GM21447 (cell line): Measurements from ENCODE around the gene POLN.

ENCODE experiments used
- ATAC-seq: cut with Tn5 transposase; IDR thresholded peaks from one replicate; pipeline ENCODE4 v1.9.1; 2021; ENCODE audit not compliant: unreplicated experiment

Gene POLN

GRCh38 chr4:2252530-2253091 lies 10.7 kb upstream of the POLN start:
- ATAC-seq = no peak

GRCh38 chr4:2251795-2252529 lies 10.0 kb upstream of the POLN start:
- ATAC-seq = no peak

- ATAC-seq = no peak
Observed at GRCh38 chr4:2251073-2251794, 9.3 kb upstream of the POLN start.

GRCh38 chr4:2250357-2251072 lies 8.6 kb upstream of the POLN start:
- no peak for ATAC-seq

DNA sequence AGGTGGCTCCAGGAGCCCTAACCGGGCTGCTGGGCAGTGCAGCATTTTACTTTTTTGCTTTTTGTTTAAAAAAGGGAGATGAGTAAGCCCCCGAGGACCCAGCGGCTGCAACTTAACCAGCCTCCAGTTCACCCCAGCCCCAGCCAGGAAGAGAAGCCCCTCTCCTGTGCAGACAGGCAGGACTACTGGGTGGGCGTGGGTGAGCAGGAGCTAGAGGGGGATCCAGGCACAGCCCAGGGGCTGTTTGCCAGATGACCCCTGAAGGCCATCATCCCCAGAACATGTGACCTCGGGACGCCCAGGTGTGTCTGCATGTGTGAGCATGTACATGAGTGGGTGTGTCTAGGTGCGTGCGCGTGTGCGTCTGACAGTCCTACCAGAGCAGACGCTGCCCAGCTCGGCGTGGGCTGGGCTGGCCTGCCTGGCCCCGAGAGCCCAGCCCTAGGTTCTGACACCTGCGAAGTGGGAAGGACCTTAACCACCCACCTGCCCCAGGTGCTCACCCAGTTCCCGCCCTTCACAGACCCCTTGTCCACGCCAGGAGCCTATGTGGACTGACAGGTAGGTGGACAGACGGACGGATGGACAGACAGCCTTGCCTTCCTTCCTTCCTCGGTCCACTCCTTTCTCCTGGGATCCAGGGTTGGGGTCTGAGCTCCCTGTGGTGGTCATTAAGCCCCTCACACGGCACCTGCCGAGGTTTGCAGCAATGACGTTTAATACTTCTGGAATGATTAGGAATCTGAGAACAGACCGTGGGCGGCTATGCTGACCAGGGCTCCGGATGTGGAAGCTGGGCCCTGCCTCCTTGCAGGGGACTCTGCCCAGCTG lies 7.8 kb upstream of the POLN start:
- no peak for ATAC-seq

- no peak for ATAC-seq
Observed at GRCh38 chr4:2248821-2249261, 6.9 kb upstream of the POLN start.

- no peak for ATAC-seq
Observed at GRCh38 chr4:2248044-2248780, 6.3 kb upstream of the POLN start.

GRCh38 chr4:2247128-2248043 lies 5.5 kb upstream of the POLN start:
- no peak for ATAC-seq

DNA sequence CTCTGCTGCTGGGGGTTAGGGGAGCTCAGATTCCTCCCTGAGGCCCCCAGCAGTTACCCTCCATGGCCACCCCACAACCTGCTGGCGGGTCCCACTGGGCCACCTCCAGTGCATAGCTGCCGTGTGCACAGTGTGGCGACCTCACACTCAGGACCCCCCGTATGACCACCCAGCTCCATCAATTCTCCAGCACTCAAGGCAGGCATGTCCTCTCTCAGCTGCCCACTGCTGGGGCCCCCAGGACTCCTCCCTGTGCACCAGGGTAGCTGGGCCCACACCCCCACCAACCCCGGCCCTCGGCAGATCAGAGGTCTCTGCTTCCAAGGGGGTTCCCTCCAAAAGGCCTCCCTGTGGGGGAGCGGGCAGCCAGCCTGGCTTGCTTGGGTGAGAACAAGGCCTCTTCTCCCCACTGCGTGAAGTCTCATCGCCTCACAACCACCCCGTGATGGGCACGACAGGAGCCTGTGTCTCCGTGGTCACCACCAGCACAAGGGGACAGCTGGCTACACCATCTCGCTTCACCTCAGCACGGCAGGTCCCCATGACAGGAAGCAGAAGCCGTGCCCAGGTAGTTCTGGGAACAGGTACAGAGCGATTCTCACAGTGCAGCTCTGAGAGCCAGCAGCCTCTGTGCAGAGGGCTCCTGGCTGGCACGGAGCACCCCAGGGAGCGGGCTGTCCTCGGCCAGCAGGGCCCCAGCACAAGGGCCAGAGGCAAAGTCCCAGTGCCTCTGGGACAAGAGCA lies 4.6 kb upstream of the POLN start:
- no peak for ATAC-seq

GRCh38 chr4:2245787-2246275 lies 3.9 kb upstream of the POLN start:
- ATAC-seq = no peak

DNA sequence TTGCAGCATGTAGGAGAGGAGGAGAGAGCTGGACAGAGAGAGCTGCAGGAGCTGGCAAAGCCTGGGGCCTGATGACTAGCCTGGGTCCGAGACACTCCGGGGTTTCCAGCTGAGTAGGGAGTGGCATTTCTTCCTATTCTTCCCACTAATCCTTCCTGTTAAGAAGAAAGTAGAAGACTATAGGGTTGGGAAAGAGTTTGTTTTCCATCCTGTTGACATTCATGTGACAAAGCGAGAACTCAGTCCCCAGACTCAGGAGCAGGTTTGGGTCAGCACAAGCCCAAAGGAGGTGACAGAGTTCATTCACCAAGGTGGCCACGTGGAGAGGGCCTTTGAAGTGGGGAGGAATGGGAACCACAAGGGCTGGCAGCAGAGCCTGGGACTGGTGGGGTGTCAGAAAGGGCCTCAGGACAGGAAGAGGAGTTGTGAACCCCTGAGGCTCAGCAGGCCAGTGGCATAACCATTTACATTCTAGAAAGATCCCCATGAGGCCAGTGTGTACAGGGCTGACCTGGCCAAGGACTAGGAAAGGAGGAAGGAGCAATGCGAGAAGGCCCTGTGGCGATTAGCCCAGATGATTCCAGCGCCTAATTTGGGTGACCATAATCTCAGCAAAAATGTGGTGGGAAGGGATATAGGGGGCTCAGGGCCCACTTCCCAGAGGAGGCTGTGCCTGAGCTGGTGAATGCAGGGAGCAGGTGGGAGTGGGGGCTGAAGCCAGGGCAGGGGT lies 3.3 kb upstream of the POLN start:
- ATAC-seq = no peak

- ATAC-seq = no peak
Observed at GRCh38 chr4:2243681-2244380, 1.9 kb upstream of the POLN start.

DNA sequence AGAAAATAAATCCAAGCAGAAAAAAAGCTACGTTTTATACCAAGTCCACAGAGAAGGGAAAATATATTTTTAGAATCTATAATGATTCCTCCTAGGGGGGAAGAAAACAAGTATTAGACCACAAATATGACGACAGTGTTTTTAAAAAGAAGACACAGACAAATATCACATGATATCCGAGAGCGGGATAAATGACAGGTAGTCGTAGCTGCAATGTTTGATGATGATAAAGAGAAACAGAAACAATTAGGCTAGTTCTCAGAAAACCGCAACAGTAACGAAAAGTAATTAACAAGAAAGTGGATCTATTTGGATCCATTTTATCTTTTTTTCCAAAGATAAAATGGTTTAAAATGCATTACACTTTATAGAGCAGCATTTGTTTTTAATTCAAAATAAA lies 918 bp downstream of the POLN start:
- no peak for ATAC-seq

DNA sequence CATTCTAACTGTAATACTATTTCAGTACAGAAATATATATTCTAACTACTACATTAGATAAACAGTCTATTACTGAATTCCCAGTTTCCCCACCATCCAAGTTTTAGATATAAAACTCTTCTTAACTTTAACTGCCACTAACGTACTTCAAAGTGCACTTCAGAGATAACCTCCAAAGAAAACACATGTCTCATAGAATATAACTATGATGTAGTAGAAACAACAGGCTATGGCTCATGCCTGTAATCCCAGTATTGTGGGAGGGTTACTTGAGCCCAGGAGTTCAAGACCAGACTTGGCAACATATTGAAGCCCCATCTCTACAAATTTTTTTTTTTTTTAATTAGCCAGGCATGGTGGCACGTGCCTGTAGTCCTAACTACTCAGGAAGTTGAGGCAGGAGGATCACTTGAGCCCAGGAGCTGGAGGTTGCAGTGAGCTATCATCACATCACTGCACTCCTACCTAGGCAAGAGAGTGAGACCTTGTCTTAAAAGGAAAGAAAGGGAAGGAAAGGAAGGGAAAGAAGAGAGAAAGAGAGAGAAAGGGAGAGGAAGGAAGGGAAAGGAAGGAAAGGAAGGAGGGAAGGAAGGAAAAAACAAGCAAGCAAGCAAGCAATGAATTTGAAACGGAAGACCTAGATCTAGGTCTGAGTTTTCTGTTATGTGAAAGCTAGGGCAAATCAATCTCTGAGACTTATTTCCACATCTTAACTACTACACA lies 4.8 kb downstream of the POLN start:
- ATAC-seq = no peak

DNA sequence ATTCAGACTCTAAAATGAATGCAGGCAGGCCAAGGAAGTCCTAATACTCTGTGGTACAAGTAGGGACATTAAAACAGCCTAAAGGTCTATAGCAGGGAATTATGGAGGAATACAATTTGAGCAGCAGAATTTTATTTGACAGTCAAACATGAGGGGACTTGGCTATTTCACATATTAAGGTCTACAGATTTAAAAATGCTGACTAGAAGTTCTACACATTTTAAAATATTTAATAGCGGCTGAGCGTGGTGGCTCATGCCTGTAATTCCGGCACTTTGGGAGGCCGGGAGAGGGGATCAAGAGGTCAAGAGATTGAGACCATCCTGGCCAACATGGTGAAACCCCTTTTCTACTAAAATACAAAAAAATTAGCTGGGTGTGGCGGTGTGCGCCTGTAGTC lies 10.8 kb downstream of the POLN start:
- ATAC-seq = no peak

GRCh38 chr4:2226261-2226660 lies 15.7 kb downstream of the POLN start:
- no peak for ATAC-seq
